ENCODE data around the gene COL8A2.
A peak's percentile ranks its signal among the peaks of the same experiment; 100 is the strongest.

The COL8A2 gene

GRCh38 chr1:36136535-36136934 lies 11.5 kb upstream of the COL8A2 start:
- peak; percentile 87 for DNase-seq (ENCODE audit: low spot score)

- no peak for DNase-seq (ENCODE audit: low spot score)
Observed at GRCh38 chr1:36135796-36136195, 10.8 kb upstream of the COL8A2 start.

GRCh38 chr1:36135330-36135667 lies 10.3 kb upstream of the COL8A2 start:
- no peak for DNase-seq (ENCODE audit: low spot score)

- DNase-seq (ENCODE audit: low spot score) = peak; percentile 69
Observed at GRCh38 chr1:36134505-36135329, 9.7 kb upstream of the COL8A2 start.

GRCh38 chr1:36134031-36134430 lies 9.0 kb upstream of the COL8A2 start:
- no peak for DNase-seq (ENCODE audit: low spot score)

GRCh38 chr1:36133484-36133883 lies 8.5 kb upstream of the COL8A2 start:
- peak; percentile 86 for DNase-seq (ENCODE audit: low spot score)

- no peak for DNase-seq (ENCODE audit: low spot score)
Observed at GRCh38 chr1:36132029-36132428, 7.0 kb upstream of the COL8A2 start.

GRCh38 chr1:36128905-36129206 lies 3.8 kb upstream of the COL8A2 start:
- DNase-seq (ENCODE audit: low spot score) = no peak

- DNase-seq (ENCODE audit: low spot score) = peak; percentile 56
Observed at GRCh38 chr1:36128126-36128904, 3.3 kb upstream of the COL8A2 start.

GRCh38 chr1:36126797-36127500 lies 1.9 kb upstream of the COL8A2 start:
- DNase-seq (ENCODE audit: low spot score) = no peak

- no peak for DNase-seq (ENCODE audit: low spot score)
Observed at GRCh38 chr1:36126005-36126716, 1.1 kb upstream of the COL8A2 start.

GRCh38 chr1:36124404-36125128 lies 456 bp downstream of the COL8A2 start:
- DNase-seq (ENCODE audit: low spot score) = no peak

- no peak for DNase-seq (ENCODE audit: low spot score)
Observed at GRCh38 chr1:36123356-36123755, 1.7 kb downstream of the COL8A2 start.

GRCh38 chr1:36122062-36123030 lies 2.7 kb downstream of the COL8A2 start:
- no peak for DNase-seq (ENCODE audit: low spot score)

GRCh38 chr1:36119456-36119855 lies 5.6 kb downstream of the COL8A2 start:
- peak; percentile 58 for DNase-seq (ENCODE audit: low spot score)

- DNase-seq (ENCODE audit: low spot score) = no peak
Observed at GRCh38 chr1:36118447-36119204, 6.4 kb downstream of the COL8A2 start.

GRCh38 chr1:36116901-36117300 lies 8.1 kb downstream of the COL8A2 start:
- no peak for DNase-seq (ENCODE audit: low spot score)

GRCh38 chr1:36115931-36116330 lies 9.1 kb downstream of the COL8A2 start:
- peak; percentile 75 for DNase-seq (ENCODE audit: low spot score)

GRCh38 chr1:36115200-36115669 lies 9.8 kb downstream of the COL8A2 start:
- peak; percentile 85 for DNase-seq (ENCODE audit: low spot score)

GRCh38 chr1:36114371-36114770 lies 10.7 kb downstream of the COL8A2 start:
- no peak for DNase-seq (ENCODE audit: low spot score)

Measured in AG08396 (cell line).